SKM-1 treated with dmso at 0.1 percent for 144 hours (cell line): ENCODE results near the gene ADAM12.
"Not testable (repeated sequence)": the region's sequence is repeated elsewhere in the genome, so short reads cannot be mapped to it uniquely, and the experiment has no call there.

Experiments
- DNase-seq: peaks from one replicate; lab custom pipeline; 2025; ENCODE audit not compliant: unreplicated experiment; lab: John Stamatoyannopoulos, UW

ADAM12 gene

DNA sequence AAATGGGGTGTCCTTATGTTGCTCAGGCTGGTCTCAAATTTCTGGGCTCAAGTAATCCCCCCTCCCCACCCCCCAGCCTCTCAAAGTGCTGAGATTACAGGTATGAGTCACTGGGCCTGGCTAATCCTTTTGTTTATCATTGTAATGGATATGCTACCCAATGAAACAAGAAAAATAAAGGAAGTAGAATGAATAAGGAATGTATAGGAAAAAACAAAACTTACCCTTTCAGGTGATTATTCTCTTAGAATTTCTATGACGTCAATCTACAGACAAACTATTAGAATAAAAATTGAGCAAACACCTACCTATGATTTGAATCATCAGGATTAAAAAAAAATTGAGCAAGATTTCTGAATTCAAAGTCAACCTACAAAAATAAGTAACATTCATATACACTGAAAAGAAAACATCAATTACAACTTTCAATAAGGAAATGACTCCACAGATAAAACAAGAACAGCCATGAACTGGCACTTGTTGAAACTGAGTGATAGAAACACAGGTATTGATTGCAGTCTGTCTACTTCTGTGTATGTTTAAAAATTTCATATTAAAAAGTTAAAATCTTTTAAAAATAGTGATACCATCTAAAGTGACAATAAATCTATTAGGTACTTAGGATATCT lies 12.2 kb downstream of the ADAM12 start:
- no peak for DNase-seq

DNA sequence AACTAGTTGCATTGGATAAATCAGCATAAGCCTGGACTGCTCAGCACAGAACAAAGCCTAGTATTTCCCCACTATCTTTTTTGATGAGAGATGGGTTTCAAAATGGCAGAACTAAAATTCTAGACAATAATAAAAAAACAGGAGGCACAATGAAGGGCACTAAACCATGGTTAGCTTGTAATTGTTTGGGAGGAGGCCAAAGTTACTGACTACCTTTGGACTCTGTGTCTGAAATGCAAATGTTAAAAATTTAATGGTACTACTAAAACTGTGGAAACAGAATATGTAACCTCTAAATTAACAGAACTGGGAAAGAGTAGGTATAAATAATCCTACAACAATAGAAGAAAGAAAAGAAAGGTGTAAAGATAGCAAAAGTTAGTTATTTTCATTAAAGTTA lies 13.0 kb downstream of the ADAM12 start:
- no peak for DNase-seq

DNA sequence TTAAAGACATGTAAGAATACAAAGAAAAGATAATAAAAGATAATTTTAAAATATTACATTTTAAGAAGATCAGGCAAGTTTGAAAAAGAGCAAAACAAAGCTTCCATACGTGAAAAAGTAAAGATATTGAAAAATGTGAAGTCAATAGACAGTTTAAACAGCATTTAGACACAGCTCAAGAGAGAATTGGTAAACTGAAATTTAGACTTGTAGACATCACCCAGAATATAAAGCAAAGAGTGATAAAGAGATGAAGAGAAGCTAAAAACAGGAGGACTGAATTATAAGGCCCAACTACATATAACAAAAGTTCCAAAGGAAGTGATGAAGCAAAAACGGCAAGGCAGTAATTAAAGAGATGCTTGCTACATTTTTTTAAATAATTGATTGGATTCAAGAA lies 13.8 kb downstream of the ADAM12 start:
- DNase-seq, result no peak

DNA sequence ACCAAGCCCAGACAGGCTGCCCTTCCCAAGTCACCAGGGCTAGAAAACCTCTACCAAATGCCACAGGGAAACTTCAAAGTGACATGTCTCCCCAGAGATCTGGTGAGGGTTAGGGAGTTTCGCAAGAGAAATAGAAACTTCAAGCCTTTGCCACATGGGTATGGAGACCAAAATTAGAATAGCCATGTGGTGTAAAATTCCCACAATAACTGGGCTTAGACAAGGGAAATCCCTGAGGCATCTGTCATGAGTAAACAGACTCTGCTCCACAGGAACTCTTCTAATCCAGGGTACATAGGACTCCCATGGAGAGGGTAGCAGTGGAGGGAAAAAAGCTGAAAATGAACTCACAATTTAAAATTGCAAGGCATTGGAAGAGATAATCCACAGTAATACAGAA lies 14.3 kb downstream of the ADAM12 start:
- no peak for DNase-seq

DNA sequence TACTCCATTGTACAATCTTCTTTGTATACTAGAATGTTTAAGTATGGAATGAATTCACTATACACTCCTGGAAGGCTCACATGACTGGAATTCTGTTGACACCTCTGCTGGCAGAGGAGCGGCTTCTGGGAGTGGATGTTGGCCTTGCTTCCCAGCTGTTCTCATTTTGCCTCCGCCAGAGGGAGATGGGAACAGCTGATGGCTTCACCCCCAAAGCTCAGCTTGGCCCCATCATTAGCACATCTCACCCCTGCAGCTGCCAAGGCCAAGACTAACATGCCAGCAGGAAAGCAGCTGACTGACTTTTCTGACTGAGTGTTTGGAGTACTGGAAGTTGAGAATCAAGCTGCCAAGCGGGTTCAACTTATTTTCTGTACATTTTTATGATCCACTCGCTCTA lies 15.1 kb downstream of the ADAM12 start:
- no peak for DNase-seq

DNA sequence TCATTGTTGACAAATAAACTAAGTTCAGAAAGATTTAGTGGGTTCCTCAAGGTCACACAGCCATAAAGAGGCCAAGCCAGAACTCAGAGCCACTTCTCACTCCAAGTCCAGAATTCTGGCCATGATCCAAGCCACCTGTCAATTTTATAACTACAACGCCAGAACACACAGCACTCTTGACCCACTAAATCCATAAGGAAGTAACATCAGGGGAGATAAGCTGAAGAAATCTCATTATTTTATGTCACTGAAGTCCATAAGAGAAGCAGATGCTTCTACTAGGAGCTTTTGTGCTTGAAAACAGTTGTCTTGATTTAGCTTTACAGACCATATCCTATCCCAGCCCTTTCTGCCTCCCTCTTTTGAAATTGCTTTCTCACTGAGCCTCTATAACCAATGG lies 15.9 kb downstream of the ADAM12 start:
- no peak for DNase-seq

DNA sequence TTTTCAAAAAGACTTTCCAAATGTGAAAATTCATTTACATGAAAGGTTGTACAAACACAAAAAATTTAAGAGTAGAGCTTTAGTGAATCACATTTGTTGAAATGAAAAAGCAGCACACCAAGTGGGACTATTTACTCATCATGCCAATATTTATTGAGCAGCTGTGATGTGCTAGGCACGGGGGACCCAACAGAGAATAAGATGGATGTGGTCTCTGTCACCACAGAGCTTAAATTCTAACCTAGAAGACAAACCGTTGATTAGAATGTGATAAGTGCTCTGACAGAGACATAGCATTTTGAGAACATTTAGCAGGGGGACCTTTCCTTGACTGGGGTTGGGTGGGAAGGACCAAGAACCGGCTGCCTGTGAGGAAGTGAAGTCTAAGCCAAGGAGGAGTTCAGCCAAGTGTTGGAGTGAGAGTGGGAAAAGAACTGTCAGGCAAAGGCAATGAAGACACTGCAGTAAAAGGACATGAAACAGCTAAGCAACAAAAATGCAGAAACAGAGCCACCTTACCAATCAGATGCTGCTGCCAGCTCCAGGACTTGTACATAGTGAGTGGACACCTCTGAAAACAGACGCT lies 19.1 kb downstream of the ADAM12 start:
- no peak for DNase-seq

DNA sequence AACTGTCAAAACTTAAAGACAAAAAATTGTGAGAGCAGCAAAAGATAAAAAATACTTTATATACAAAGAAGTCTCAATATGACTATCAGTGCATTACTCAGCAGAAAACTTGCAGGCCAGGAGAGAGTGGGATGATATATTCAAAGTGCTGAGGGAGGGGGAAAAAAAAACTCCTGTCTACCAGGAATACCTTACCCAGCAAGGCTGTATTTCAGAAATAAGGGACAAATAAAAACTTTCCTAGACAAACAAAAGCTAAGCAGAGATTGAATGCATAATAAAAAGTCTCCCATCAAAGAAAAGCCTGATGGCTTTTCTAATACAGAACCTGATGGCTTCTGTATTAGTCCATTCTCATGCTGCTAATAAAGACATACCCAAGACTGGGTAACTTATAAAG lies 31.1 kb downstream of the ADAM12 start:
- DNase-seq, result no peak

DNA sequence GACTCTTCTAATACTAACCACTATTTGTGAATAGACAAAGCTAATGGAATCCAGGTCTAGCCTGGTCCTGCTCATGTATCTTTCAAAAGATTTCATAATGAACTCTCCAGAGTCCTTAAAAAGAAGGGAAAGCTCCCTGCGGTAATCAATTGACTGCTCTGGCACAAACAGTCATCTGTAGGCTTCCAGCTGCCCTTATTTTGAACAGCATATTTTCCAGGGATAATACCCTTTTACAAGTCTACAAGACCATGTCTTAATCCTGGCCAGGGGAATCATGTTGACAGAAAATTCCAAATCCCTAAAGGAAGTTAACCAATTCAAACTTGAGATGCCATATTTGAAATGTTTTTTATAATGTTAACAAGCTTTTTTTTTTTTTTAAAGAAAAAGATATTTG lies 34.6 kb downstream of the ADAM12 start:
- no peak for DNase-seq

DNA sequence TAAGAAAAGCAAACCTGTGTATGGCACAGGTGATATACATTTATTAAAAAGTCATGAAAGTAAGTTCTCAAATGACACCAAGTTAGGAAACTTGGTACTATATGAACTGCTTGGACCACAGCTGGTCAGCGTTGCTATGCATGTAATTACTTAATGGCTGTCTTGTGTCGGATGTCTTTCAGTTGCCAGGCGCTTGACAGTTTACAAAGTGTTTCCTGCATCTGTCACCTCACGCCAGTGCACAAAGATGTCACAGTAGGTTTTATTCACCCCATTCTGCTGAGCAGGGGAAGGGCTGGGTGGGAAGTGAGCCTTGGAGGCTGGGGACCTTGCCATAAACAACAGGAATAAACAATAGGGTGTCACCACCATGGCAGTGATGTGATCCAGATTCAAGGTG lies 35.8 kb downstream of the ADAM12 start:
- no peak for DNase-seq

DNA sequence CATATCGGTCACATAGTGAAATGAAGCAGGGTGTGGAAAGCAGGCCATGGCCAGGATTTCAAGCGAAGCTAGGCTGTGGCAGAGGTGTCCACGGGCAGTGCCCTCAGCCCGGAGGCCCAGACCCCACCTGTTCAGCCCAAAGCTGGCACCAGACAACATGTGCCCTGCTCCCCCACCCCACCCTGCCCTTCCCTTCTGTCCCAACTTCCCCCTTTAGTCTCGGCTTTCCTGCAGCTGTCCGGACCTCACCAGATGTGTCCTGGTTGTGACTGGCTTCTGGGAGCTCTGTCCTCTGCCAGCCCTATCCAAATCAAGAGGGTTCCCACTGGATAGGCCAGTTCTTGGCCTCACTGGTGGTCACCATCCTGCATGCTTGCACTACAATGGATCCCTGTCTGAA lies 37.3 kb downstream of the ADAM12 start:
- no peak for DNase-seq

DNA sequence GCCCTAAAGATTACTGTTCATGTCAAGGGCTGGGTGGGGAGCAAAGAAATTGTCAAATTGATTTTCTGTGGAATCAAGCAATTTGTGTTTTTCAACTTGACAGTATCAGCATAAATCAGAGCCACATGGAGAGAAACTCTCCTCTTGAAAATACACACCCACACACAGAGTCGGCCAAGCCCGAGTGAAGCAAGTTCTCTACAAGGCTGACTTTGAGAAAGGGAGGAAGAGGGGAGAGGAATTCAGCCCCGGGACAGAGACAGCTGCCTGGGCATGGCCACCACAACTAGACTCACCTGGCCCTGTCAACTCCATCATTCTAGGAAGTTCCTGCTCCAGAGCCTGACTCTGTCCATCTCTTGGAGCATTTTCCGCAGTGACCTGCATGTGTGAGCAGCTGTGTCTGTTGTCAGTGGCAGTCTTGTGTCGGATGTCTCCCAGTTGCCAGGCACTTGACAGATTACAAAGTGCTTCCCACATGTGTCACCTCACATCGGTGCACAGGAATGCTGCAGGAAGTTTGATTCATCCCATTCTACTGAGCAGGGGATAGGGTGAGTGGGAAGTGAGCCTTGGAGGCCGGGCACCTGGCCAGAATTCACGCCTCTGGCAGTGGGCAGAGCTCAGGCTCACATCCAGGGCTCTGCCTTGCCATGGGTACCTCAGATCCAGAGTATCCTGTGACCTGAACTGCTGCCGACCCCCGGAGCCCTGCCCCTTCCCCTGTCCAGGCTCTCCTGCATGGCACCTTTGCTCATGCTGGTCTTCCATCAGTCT lies 37.9 kb downstream of the ADAM12 start:
- DNase-seq, result no peak

DNA sequence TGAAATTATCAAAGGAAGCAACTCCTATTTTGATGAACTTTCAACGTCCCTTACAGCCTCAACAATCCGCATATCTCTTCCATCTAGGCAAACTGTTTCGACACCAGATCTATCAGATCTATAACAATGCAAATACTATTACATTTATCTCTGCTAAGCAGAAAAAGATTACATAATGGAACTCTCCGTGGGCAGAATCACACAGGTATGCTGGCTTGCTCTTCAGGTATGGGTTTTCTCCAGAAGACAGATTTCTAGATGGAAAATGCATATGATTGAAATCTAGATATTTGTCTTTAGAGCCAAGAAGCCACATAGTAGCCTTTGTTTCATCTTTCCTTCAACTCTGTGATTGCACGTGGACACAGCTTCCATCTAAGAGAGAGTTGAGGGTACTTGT lies 38.6 kb downstream of the ADAM12 start:
- no peak for DNase-seq

DNA sequence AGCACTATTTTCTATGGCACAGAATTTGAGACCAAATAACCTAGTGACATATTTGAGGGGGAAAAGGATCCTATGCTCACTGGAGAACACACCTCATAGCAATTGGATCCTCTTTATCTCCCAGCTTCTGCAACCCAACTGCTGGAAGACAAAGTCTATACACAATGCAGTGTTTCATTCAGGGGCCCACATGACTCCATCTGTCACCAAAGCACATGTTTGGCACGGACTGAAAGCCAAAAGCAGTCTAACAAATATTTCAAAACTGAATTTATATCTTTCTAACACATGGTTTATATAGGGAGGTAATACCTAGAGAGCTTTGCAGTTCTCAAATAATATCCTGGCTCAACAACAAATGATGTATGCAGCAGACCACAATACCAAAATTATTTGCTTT lies 39.2 kb downstream of the ADAM12 start:
- no peak for DNase-seq

DNA sequence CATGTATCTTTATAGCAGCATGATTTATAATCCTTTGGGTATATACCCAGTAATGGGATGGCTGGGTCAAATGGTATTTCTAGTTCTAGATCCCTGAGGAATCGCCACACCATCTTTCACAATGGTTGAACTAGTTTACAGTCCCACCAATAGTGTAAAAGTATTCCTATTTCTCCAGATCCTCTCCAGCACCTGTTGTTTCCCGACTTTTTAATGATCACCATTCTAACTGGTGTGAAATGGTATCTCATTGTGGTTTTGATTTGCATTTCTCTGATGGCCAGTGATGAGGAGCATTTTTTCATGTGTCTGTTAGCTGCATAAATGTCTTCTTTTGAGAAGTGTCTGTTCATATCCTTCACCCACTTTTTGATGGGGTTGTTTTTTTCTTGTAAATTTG lies 44.8 kb downstream of the ADAM12 start:
- not testable (repeated sequence) for DNase-seq

DNA sequence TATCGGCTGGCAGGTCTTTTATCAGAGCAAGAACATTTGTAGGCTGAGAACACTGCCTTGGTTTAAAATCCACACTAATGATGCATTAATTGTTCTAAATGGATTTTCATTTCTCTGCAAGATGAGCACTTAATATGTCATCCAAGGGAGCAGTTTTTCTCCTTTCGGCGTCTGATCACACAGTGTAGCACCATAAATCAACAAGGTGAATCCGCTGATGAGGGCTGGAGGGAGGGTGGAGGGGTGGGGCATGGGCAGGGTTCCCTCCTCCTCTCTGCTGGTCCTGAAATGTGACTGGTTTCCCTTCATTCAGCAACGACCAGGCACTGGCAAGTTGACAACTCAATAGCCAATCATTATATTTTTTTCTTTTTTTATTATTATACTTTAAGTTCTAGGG lies 45.6 kb downstream of the ADAM12 start:
- DNase-seq, result no peak

DNA sequence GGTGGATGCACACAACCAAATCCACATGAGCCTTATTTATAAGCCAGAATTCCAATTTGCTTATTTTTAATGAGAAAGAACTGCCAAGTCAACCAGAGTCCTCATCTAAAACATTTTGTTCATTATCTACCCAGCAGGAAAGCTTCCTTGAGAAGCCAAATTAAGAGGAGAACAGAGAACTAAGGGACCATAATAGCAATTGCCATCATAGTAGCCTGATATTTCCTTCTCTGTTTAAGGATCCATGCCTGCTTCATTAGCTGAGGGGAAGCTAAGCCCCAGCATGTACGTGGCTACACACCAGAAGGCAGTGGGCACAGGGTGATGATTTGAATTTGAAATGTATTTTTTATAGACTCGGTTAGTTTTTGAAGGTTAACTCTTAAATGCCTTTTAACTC lies 46.8 kb downstream of the ADAM12 start:
- DNase-seq, result no peak

DNA sequence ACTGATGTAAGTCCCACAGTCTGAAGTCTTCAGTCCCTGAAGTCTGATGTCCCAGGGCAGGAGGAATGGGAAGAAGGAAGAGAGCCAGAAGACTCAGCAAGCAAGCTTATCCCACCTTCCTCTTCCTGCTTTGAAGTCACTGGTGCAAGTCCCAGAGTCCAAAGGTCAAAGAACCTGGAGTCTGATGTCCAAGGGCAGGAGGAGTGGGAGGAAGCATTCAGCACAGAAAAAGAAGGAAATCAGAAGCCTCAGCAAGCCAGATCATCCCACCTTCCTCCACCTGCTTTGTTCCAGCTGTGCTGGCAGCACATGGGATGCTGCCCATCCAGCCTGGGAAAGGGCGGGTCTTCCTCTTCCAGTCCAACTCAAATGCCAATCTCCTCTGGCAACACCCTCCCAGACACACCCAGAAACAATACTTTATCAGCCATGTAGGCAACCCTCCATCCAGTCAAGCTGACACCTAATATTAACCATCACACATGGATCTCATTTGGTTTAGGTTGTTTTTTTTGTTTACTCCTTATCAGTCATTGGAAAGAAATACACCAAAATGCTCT lies 50.9 kb downstream of the ADAM12 start:
- no peak for DNase-seq

DNA sequence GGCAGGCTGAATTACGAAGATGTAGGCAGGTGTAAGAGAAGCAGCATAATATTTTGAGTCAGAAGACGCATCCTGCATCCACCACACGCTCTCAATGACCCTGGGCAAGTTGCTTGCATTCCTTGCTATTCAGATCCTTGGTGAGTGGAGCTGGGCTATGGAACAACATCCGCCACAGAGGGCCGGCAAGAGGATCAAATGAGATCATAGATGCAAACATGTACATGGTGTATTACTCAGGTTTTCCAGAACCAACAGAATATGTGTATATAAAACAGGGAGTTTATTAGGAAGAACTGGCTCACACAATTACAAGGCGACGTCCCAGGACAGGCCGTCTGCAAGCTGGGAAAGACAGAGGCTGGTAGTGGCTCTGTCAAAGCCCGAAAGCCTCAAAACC lies 51.5 kb downstream of the ADAM12 start:
- no peak for DNase-seq

DNA sequence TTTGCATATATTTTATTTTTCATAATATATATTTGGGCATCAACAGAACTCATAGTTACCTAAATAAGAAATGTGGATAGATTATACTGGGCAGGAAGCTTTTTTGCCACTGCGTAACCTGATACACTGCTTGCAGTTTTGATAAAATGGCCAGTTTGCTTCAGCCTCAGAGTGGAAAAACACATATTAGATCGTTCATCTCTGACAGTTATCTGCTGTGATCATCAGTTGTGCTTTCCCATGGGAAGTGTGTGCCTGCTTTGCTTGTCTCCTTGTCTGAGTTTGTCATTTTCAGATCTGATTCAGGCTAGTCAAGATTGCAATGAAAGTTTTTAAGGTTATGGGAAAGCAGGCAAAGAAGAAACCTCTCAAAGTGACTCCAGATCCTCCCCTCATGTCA lies 54.0 kb downstream of the ADAM12 start:
- no peak for DNase-seq

DNA sequence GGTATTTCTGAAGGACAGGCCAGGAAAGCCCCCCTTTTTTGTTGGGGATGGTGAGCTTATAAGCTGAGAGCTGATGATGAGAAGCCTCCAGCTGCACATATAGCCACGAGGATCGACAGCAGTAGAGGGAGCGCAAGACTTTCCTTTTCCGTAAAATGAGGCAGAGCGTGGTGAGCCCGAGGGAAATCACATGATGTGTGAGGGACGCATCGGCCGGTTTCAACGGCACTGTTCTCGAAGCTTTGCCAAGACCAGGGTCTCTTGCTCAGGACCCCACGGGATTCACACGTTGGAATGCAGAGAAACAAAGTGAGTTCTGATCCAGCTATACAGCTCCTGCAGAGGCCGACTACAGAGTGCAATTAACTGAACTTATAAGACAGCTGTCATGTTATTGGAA lies 55.7 kb downstream of the ADAM12 start:
- DNase-seq, result no peak

DNA sequence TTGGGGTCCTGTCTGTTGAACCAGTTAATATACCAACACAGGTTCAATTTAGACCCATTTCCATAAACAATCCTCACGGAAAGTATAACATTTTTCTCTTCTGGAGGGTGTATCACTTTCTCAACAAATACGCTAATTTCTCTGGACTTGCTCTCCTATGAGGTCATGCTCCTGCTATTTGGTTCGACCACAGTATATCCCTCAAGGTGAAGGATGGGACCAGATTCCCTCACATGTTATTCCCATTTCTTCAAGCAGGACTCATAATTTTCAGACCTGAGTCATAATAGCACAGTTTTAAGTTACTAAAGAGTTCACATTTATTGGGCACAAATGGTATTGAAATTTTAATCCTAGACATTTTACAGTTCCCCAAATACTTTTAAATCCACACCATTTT lies 57.2 kb downstream of the ADAM12 start:
- DNase-seq, result no peak
